Measurements from ENCODE around the gene EPB41L4B.

EPB41L4B gene

DNA sequence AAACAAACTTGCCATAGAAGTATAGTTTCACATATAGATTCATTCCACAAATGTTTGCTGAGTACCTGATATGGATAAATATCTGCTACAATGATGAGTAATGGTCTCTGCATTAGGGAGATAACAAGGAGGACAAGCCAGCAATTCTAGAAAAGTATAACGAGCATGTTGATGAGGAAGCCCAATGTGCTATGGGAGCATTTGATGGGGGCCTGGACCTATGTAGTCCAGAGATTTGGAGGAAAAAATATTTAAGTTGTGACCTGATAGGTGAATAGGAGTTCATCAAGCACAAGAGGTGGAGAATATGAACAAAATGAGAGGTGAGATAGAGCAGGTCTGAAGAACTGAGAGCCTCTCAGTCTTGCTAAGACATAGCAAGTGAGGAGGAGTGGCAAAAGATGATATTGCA lies 186.7 kb downstream of the EPB41L4B start:
- ChIA-PET CTCF (interaction anchor here (1.1 kb wide), 1 partner anchor 49 kb away, joined by 4 read pairs; no protein-coding TSS in a partner anchor), POLR2A (no interaction called here)
- Histone ChIP-seq H3K9me3 (ENCODE audit: control insufficient read depth, insufficient read depth, low read depth, low read length) (no peaks in the 10 kb centered on the region), H3K36me3 (ENCODE audit: control insufficient read depth in 2 of 2, insufficient read depth in 1 of 2, low read length in 2 of 2) (no peaks in the 10 kb centered on the region), H3K4me1 (ENCODE audit: control insufficient read depth, insufficient read depth, low read length) (no peaks in the 10 kb centered on the region), H3K4me3 (ENCODE audit: low read depth, low read length) (no peak overlapping the region), H3K27ac (ENCODE audit: extremely low read depth, low read depth, low read length) (no peak overlapping the region)
- TF ChIP-seq ZNF350 (tag by site-specific recombination; IDR thresholded peaks at IDR 0.05) (no peak), GLIS2 (tag by site-specific recombination; IDR thresholded peaks at IDR 0.05) (no peak), ZNF558 (tag by site-specific recombination; IDR thresholded peaks at IDR 0.05) (no peak), ZBTB48 (tag by site-specific recombination; IDR thresholded peaks at IDR 0.05) (no peak), ZNF600 (tag by site-specific recombination; IDR thresholded peaks at IDR 0.05) (no peak), OVOL3 (tag by site-specific recombination; IDR thresholded peaks at IDR 0.05) (no peak), ZNF555 (tag by site-specific recombination; conservative IDR thresholded peaks at IDR 0.05) (no peak), ZSCAN16 (tag by site-specific recombination; IDR thresholded peaks at IDR 0.05) (no peak)
- TF ChIP-seq, protein P1, sequence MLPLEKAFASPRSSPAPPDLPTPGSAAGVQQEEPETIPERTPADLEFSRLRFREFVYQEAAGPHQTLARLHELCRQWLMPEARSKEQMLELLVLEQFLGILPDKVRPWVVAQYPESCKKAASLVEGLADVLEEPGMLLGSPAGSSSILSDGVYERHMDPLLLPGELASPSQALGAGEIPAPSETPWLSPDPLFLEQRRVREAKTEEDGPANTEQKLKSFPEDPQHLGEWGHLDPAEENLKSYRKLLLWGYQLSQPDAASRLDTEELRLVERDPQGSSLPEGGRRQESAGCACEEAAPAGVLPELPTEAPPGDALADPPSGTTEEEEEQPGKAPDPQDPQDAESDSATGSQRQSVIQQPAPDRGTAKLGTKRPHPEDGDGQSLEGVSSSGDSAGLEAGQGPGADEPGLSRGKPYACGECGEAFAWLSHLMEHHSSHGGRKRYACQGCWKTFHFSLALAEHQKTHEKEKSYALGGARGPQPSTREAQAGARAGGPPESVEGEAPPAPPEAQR (tag by site-specific recombination; IDR thresholded peaks at IDR 0.05) = no peak
- TF ChIP-seq, protein P2, sequence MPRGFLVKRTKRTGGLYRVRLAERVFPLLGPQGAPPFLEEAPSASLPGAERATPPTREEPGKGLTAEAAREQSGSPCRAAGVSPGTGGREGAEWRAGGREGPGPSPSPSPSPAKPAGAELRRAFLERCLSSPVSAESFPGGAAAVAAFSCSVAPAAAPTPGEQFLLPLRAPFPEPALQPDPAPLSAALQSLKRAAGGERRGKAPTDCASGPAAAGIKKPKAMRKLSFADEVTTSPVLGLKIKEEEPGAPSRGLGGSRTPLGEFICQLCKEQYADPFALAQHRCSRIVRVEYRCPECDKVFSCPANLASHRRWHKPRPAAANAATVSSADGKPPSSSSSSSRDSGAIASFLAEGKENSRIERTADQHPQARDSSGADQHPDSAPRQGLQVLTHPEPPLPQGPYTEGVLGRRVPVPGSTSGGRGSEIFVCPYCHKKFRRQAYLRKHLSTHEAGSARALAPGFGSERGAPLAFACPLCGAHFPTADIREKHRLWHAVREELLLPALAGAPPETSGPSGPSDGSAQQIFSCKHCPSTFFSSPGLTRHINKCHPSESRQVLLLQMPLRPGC (tag by site-specific recombination; IDR thresholded peaks at IDR 0.05) = no peak

DNA sequence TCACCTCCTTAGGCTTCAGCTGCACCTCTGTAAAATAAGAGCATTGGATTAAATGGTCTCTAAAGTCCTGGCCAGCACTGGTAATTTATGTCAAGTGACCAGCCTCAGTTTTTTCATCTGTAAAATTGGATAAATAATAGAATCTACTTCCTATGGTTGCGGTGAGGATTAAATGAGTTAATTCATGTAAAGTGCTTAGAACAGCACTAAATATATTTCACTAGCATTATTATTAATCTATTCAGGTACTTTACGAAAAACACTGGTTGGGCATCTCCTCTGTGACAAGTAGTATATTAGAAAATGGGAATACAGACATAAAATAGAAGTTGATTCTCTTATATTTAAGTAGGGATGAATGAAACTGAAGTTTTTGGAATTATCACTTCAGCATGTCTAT lies 187.3 kb downstream of the EPB41L4B start:
- H3K4me3 ChIP-seq (ENCODE audit: low read depth, low read length) = no peak overlapping the region
- no peak for TF ChIP-seq ZFP69B (tag by site-specific recombination; IDR thresholded peaks at IDR 0.05)
- TF ChIP-seq ZNF792 (tag by site-specific recombination; IDR thresholded peaks at IDR 0.05) = no peak
- no peak for TF ChIP-seq ZNF701 (tag by site-specific recombination; IDR thresholded peaks at IDR 0.05)
- TF ChIP-seq ZNF660 (tag by site-specific recombination; IDR thresholded peaks at IDR 0.05) = no peak
- no peaks in the 10 kb centered on the region for H3K4me1 ChIP-seq (ENCODE audit: control insufficient read depth, insufficient read depth, low read length)
- H3K9me3 ChIP-seq (ENCODE audit: control insufficient read depth, insufficient read depth, low read depth, low read length) = no peaks in the 10 kb centered on the region
- CTCF ChIA-PET = no interaction called here
- H3K36me3 ChIP-seq (ENCODE audit: control insufficient read depth in 2 of 2, insufficient read depth in 1 of 2, low read length in 2 of 2) = no peaks in the 10 kb centered on the region
- POLR2A ChIA-PET = no interaction called here
- no peak overlapping the region for H3K27ac ChIP-seq (ENCODE audit: extremely low read depth, low read depth, low read length)

DNA sequence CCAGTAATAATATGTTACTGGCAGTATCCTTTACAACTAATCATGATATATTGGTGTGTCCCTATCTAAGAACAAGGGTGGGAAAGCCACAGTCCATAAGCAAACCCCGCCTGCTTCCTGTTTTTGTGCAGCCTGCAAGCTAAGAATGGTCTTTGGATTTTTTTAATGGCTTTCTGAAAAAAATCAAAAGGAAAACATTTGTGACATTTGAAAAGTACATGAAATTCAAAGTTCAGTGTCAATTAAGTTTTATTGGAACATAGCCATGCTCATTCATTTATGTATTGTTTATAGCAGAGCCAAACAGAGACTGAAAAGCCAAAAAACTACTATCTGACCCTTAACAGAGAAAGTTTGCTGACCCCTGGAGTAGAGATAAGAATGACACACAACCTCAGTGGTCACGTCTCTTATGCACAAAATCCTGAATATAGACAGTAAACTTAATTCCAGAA lies 188.3 kb downstream of the EPB41L4B start:
- Histone ChIP-seq H3K4me1 (ENCODE audit: control insufficient read depth, insufficient read depth, low read length) (no peaks in the 10 kb centered on the region), H3K9me3 (ENCODE audit: control insufficient read depth, insufficient read depth, low read depth, low read length) (no peaks in the 10 kb centered on the region), H3K4me3 (ENCODE audit: low read depth, low read length) (no peak overlapping the region), H3K36me3 (ENCODE audit: control insufficient read depth in 2 of 2, insufficient read depth in 1 of 2, low read length in 2 of 2) (no peaks in the 10 kb centered on the region), H3K27ac (ENCODE audit: extremely low read depth, low read depth, low read length) (no peak overlapping the region)
- ChIA-PET POLR2A (no interaction called here), CTCF (no interaction called here)
- TF ChIP-seq HOXD13 (CRISPR knock-in tag; IDR thresholded peaks at IDR 0.05; ENCODE audit: borderline replicate concordance) (no peak), ZNF600 (tag by site-specific recombination; IDR thresholded peaks at IDR 0.05) (no peak), ZNF660 (tag by site-specific recombination; IDR thresholded peaks at IDR 0.05) (no peak), ZNF19 (tag by site-specific recombination; IDR thresholded peaks at IDR 0.05; ENCODE audit: low read depth) (no peak), ZFP69B (tag by site-specific recombination; IDR thresholded peaks at IDR 0.05) (no peak)
- TF ChIP-seq, protein P3, sequence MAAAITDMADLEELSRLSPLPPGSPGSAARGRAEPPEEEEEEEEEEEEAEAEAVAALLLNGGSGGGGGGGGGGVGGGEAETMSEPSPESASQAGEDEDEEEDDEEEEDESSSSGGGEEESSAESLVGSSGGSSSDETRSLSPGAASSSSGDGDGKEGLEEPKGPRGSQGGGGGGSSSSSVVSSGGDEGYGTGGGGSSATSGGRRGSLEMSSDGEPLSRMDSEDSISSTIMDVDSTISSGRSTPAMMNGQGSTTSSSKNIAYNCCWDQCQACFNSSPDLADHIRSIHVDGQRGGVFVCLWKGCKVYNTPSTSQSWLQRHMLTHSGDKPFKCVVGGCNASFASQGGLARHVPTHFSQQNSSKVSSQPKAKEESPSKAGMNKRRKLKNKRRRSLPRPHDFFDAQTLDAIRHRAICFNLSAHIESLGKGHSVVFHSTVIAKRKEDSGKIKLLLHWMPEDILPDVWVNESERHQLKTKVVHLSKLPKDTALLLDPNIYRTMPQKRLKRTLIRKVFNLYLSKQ (tag by site-specific recombination; IDR thresholded peaks at IDR 0.05; ENCODE audit: borderline replicate concordance) = no peak
- TF ChIP-seq, protein P4, sequence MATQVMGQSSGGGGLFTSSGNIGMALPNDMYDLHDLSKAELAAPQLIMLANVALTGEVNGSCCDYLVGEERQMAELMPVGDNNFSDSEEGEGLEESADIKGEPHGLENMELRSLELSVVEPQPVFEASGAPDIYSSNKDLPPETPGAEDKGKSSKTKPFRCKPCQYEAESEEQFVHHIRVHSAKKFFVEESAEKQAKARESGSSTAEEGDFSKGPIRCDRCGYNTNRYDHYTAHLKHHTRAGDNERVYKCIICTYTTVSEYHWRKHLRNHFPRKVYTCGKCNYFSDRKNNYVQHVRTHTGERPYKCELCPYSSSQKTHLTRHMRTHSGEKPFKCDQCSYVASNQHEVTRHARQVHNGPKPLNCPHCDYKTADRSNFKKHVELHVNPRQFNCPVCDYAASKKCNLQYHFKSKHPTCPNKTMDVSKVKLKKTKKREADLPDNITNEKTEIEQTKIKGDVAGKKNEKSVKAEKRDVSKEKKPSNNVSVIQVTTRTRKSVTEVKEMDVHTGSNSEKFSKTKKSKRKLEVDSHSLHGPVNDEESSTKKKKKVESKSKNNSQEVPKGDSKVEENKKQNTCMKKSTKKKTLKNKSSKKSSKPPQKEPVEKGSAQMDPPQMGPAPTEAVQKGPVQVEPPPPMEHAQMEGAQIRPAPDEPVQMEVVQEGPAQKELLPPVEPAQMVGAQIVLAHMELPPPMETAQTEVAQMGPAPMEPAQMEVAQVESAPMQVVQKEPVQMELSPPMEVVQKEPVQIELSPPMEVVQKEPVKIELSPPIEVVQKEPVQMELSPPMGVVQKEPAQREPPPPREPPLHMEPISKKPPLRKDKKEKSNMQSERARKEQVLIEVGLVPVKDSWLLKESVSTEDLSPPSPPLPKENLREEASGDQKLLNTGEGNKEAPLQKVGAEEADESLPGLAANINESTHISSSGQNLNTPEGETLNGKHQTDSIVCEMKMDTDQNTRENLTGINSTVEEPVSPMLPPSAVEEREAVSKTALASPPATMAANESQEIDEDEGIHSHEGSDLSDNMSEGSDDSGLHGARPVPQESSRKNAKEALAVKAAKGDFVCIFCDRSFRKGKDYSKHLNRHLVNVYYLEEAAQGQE (tag by site-specific recombination; IDR thresholded peaks at IDR 0.05) = no peak

Data from HEK293 (cell line).